Activated CD4-positive, CD25-positive, alpha-beta regulatory T cell treated with anti-CD3 and anti-CD28 coated beads, Interleukin-2, amount 50 U/mL, for 16 hours (primary cell): ENCODE measurements around the gene UPK3BL1.
"Not testable (repeated sequence)": the region's sequence is repeated elsewhere in the genome, so short reads cannot be mapped to it uniquely, and the experiment has no call there.

ENCODE experiments used
- DNase-seq: peaks from one replicate; pipeline ENCODE4 v3.0.0-alpha.2; 2020; ENCODE audit warnings: low read depth, low spot score

The UPK3BL1 gene

DNA sequence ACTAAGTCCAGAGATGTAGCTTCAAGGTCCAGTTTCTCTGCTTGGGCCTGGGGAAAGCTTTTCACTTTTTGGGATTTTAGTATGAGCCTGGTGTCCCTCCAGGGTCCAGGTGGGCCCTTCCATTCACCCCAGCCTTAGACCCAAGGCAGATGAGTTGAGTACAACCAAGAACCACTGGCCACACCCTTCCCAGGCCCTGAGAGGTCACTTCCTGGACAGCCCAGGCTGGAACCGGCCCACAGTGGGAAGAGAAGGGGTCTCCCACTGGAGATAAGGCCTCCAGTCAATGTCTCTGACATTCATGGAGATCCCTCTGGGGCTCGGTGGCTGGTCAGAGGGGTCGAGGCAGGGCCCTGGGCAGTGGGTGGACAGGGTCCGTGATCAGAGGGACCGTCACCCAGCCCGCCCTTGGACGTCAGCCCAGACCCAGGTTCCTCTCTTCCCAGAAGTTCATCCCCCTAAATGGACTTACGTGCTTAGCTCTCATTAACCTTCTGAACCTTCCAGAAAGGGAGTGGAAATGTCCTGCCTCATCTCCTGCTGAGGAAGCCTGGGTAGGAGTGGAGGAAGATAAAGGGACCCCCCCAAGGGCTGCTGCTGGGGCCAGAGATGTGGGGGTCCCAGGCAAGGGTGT lies 15.2 kb downstream of the UPK3BL1 start:
- DNase-seq: not testable (repeated sequence)

- not testable (repeated sequence) for DNase-seq
Observed at GRCh38 chr7:102618122-102618521, 24.5 kb downstream of the UPK3BL1 start.

DNA sequence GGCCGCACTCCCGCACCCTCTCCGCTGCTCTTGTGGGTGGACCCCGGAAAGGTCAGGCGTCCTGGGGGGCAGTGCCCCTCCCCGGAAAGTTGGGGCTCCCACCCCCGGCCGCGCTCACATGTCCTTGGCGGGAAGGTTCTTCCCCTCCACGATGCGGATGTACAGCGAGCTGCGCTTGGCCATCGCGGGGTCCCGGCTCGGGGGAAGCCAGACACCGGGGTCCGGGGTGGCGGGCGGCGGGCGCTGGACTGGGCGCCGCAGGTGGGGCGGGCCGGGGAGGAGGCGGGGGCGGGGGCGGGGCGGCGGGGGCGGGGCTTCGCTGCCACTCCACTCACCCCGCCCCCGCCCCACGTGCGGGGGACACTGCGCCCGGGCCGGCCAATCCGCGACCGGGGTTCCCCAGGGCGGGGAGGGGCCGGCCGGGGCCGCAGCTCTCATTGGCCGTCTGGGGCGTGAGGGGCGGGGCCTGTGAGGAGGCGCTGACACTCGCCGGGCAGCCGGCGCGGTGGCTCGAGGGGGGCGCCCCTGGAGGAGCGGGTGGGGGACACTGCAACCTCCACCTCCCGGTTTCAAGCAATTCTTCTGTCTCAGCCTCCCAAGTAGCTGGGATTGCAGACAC lies 26.0 kb downstream of the UPK3BL1 start, which contains the start of gene RASA4:
Gene RASA4 (minus strand): TSS at position 250 of the 619 bp plus-strand sequence. CDS start 67 bp downstream, at position 183.
- DNase-seq: not testable (repeated sequence)

GRCh38 chr7:102615930-102616329 lies 26.7 kb downstream of the UPK3BL1 start:
- not testable (repeated sequence) for DNase-seq

- DNase-seq: not testable (repeated sequence)
Observed at GRCh38 chr7:102614873-102615272, 27.7 kb downstream of the UPK3BL1 start.

DNA sequence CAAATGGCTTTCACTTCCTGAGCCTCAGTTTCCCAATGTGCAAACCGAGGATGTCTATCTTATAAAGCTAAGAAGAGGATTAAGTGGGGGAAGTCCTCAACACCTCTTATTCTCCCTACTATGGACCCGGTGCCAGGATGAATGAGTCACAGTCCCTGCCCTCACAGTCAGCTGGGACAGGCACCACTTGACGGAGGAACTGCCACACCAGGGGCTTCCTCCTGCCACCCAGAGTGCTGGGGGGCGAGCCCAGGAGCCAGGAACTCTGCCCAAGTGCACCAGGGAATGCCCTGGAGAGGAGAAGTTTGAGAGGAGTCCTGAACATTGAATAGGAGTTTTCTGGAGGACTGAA lies 28.3 kb downstream of the UPK3BL1 start:
- not testable (repeated sequence) for DNase-seq

GRCh38 chr7:102613575-102614345 lies 28.8 kb downstream of the UPK3BL1 start:
- DNase-seq: not testable (repeated sequence)

- not testable (repeated sequence) for DNase-seq
Observed at GRCh38 chr7:102611675-102612325, 30.8 kb downstream of the UPK3BL1 start.

- not testable (repeated sequence) for DNase-seq
Observed at GRCh38 chr7:102611013-102611674, 31.4 kb downstream of the UPK3BL1 start.

DNA sequence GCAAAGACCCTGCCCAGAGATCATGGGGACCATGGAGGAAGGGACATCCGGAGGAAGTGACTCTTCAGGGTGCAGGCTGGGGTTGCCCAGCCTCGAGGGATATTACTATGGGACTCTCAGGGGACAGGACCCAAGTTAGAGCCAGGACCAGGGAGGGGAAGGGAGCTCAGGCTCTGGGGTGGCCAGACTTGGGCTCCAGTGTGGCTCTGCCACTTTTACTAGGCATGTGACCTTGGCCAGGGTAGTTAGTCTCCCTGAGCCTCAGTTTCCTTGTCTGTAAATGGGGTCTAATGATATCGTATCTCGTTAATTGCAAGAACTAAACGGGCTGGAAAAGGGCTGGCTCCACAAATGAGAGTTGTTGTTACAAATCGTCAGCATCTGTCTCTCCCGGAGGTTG lies 32.1 kb downstream of the UPK3BL1 start:
- not testable (repeated sequence) for DNase-seq

- DNase-seq: not testable (repeated sequence)
Observed at GRCh38 chr7:102609734-102610133, 32.9 kb downstream of the UPK3BL1 start.

- DNase-seq: not testable (repeated sequence)
Observed at GRCh38 chr7:102606848-102607247, 35.7 kb downstream of the UPK3BL1 start.

DNA sequence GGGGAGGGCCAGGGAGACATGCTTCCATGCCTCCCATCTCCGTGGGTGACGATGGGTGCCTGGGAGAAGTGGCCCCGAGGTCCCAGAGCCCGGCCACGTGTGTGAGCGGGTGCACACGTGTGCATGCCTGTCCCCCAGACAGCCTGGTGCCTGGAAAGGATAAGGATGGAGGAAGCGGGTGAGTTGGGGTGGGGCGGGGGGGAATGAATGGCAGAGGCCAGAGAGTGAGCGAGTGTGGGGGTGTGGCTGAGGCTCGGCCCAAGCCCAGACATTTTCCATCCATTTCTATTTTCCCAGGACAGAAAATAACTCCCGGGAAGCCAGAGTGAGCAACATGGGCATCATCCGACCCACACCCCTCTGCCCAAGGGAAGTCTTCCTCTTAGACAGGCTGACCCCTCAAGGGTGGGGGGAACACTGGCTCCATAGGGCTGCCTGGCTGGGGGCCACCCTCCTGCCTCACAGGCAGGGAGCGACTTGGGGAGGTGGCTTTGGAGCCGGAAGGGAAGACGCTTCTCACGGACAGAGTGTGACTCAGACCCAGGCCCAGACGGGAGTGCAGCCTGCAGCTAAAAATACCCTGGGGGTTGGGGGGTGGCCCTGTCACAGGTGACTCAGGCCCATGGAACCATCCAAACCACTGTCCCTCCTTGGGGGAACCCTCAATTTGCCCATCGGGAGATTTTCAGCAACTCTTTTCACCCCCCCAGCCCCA lies 38.0 kb downstream of the UPK3BL1 start:
- DNase-seq: not testable (repeated sequence)

- not testable (repeated sequence) for DNase-seq
Observed at GRCh38 chr7:102602317-102602716, 40.3 kb downstream of the UPK3BL1 start.

- DNase-seq: not testable (repeated sequence)
Observed at GRCh38 chr7:102599699-102600098, 42.9 kb downstream of the UPK3BL1 start.

GRCh38 chr7:102596036-102596435 lies 46.6 kb downstream of the UPK3BL1 start:
- DNase-seq: not testable (repeated sequence)

- not testable (repeated sequence) for DNase-seq
Observed at GRCh38 chr7:102593637-102594334, 48.8 kb downstream of the UPK3BL1 start.

DNA sequence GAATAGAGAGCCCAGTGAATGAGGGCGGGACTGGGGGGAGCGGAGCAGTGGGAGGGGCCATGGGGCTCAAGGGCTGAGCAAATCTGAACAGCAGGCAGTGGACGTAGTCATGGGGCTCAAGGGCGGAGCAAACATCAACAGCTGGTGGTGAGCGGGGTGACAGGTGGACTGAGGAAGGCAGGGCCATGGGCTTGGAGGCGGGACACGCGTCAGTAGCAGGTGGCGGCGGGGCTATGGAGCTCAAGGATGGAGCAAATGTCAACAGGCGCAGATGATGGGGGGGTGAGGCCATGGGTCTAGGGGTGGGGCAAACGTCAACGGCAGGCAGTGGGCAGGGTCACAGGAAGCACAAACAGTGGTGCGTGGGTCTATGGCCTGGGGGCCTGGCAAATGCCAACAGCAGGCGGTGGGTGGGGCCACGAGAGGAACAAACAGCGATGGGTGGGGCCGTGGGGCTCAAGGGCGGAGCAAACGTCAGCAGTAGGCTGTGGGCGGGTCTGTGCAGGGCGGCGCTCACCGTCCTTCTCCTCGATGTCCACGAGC lies 50.0 kb downstream of the UPK3BL1 start:
- DNase-seq: peak; percentile 25

DNA sequence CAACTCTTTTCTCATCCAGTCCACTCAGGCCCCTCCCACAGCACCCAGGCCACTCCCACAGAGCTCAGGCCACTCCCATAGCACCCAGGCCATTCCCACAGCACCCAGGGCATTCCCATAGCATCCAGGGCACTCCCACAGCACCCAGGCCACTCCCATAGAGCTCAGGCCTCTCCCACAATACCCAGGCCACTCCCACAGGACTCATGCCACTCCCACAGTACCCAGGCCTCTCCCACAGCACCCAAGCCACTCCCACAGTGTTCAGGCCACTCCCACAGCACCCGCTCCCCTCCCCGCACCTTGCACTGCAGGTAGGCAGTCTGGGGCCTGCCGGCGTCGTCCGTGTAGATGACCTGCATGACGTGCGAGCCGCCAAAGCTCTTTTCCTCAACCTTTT lies 52.7 kb downstream of the UPK3BL1 start:
- not testable (repeated sequence) for DNase-seq
